ENCODE results near the gene CYB5R3.
A peak's percentile ranks its signal among the peaks of the same experiment; 100 is the strongest.
"Not testable (repeated sequence)": the region's sequence is repeated elsewhere in the genome, so short reads cannot be mapped to it uniquely, and the experiment has no call there.

CYB5R3 gene

DNA sequence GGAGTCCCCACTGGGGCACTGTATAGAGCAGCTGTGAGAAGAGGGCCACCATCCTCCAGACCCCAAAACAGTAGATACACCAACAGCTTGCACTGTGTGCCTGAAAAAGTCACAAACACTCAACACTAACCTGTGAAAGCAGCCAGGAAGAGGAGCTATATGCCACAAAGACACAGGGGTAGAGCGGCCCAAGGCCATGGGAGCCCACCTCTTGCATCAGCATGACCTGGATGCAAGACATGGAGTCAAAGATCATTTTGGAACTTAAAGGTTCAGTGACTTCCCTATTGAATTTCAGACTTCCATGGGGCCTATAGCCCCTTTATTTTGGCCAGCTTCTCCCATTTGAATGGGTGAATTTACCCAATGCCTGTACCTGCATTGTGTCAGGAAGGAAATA is 29.7 kb upstream of the CYB5R3 start:
- DNase-seq (ENCODE audit: low spot score), result no peak

DNA sequence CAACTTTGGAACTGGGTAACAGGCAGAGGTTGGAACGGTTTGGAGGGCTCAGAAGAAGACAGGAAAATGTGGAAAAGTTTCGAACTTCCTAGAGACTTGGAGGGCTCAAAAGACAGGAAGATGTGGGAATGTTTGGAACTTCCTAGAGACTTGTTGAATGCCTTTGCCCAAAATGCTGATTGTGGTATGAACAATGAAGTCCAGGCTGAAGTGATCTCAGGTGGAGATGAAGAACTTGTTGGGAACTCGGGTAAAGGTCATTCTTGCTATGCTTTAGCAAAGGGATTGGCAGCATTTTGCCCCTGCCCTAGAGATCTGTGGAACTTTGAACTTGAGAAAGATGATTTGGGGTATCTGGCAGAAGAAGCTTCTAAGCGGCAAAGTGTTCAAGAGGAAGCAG is 28.7 kb upstream of the CYB5R3 start:
- DNase-seq (ENCODE audit: low spot score), result not testable (repeated sequence)

DNA sequence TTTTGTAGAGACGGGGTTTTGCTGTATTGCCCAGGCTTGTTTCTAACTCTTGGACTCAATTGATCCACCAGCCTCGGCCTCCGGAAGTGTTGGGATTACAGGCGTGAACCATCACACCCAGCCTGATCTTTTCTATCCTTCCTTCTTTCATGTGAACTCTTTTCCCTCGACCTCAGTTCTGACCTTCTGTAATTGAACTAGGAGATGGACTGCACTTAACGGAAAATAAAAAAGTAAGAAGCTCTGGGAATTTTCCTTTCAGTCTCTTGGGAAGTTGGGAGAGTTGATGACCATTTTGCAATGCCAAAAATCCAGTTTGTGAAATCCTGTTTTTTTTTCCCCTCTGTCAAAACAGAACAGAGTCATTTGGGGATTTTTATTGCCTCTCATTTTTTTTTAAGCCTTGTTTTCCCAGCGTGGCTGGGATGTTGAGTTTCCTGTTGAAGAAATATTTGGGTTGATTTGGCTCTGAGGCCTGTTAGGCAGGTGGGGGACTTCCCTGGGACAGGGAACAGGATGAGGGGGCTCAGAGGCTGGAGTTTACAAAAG is 26.9 kb upstream of the CYB5R3 start:
- DNase-seq (ENCODE audit: low spot score), result no peak

DNA sequence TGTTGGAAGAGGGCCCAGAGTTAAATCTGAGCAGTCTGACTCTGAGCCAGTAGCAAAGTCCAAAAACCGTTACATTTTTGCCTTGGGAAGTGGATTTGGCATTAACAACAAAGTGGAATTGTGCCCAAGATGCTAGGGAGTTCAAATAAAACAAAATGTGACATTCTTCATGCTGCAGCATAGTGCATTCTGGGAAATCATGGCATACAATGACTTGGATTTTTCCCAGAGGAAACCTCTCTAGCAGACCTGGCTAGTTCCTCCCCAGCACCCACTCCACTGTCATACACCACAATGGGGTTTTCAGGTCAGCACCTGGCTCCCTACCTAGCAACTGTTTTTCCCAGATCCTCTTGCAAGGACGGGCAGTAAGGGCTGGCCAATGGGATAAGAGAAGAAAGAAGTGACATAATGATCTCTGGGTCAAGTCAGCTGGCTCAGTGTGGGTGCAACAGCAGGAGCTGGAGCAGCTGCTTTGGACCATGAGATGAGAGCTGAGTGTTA is 24.8 kb upstream of the CYB5R3 start:
- no peak for DNase-seq (ENCODE audit: low spot score)

DNA sequence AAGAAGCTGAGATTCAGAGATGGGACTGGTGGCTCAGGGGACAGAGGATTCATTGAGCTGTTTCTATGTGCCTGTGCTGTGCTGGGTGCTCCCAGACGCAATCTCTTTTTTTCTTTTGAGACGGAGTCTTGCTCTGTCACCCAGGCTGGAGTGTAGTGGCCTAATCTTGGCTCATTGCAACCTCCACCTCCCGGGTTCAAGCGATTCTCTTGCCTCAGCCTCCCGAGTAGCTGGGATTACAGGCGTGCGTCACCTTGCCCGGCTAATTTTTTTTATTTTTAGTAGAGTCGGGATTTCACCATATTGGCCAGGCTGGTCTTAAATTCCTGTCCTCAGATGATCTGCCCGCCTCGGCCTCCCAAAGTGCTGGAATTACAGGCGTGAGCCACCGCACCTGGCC is 23.9 kb upstream of the CYB5R3 start:
- DNase-seq (ENCODE audit: low spot score), result not testable (repeated sequence)

DNA sequence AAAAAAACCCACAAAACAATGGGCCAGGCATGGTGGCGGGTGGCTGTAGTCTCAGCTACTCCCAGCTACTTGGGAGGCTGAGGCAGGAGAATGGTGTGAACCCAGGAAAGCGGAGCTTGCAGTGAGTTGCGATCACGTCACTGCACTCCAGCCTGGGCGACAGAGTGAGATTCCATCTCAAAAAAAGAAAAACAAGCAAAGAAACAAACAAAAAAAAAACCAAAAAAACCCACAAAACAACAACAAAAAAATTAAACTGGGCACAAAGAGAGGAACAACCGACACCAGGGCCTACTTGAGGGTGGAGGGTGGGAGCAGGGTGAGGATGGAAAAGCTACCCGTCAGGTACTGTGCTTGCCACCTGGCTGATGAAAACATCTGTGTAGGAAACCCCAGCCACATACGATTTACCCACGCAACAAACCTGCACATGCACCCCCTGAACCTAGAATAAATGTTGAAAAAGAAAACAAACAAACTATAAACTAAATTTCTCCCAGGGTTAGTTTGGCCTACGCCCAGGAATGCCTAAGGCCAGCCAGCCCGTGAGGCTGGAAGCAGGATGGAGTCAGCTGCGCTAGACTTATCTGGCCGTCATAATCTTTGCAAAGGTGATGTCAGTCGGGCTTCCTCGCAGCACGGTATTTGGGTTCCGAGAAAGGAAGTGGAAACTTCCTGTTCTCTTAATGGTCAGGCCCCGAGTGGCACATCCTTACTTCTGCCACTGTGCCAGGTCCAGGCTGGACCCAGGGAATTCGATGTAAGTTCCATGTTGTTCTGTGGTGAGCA is 21.9 kb upstream of the CYB5R3 start:
- no peak for DNase-seq (ENCODE audit: low spot score)

DNA sequence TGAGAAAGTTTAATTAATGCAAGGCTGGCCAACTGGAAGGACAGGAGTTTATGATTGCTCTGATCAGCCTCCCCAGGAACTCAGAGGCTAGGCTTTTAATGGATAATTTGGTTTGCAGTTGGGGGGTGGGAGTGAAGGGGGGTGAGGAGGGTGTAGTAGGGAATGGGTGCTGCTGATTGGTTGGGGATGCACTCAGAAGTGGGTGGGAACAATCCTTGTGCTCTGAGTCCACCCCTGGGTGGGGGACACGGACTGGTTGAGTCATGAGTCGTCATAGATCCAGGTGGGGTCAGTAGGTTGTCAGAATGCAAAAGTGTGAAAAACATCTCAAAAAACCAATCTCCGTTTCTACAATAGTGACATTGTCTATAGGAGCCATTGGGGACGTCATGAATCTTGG is 20.9 kb upstream of the CYB5R3 start:
- no peak for DNase-seq (ENCODE audit: low spot score)

DNA sequence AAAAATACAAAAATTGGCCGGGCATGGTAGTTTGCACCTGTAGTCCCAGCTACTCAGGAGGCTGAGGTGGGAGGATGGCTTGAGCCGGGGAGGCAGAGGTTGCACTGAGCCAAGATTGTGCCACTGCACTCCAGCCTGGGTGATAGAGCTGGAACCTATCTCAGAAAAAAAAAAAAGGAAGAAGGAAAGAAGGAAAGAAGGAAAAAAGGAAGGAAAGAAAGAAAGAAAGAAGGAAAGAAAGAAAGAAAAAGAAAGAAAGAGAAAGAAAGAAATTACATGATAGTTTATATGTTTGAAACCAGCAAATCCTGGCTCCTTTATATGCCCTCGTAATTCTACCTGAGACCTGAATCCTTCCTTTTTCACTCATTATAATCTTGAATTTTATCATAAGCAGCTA is 17.2 kb upstream of the CYB5R3 start:
- DNase-seq (ENCODE audit: low spot score), result not testable (repeated sequence)

DNA sequence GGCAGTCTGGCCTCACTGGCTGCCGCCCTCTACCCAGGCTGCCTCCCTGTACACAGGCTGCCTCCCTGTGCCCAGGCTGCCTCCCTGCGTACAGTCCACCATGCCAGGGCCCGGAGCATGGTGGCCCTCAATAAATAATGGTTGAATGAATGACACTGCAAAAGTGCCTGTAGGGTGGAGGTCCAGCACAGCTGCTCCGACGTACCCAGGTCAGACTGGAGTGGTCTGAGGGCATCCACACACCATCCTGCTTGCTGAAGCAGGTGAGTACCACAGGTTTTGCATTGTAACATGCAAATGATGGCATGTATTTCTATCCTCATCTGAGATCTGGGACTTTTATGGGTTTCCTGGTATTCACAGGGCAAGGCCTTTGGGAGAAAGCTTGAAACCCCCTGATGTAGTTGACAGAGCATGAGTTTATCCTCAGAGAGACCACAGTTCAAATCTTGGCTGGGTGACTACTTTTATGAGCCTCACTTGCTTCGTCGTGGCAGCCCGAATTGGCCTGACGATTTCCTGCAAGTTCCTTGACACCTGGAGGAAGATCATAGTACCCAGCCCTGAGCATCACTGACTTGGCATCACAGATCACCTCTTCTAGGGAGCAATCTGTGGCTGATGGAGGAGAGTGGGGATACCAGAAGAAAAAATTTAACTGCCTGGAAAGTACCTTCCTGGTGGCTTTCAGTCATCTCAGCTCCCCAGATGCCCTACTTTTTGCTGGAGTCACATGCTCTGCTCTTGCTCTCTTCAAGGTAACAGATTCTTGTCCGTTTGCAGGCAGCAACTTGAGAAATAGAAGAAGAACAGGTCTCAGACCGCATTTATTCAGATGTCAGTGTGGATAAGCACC is 16.0 kb upstream of the CYB5R3 start:
- no peak for DNase-seq (ENCODE audit: low spot score)

DNA sequence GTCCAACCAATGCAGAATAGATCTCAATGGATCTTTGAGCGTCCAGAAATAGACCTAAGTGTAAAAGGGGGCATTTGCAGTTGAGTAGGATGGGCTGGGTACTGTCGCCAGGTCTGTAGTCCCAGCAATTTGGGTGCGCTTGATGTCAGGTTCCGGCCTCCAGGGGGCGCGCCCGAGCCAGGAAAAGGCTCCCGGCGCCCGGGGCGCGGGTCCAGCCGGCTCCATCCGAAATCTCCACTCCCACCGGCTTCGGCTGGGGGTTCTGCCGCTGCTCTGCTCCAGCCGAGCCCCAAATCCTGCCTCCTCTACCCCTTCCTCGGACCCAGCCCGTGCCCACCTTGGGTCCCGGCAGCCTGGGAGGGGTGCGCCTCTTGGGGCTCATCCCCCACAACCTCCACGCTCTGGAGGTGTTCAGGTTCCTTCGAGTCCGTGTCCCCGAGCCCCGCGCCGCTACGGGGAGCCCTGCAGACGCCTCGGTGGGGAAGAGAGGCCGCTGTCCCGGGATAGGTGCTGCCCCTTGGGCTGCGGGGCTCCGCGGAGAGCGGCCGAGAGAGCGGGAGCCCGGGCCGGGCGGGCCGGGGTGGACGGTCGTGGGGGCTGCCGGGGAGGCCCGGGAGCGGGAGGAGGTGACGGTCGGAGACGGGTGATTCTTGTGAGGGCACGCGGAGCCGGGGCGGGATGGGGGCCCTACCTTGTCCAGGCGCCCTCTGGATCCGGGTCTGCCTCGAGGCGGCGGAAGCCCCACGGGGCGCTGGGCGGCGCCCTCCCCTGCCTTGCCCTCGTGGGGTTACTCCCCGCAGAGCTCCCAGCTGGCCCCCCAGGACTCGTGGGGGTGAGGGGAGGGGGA is 13.0 kb upstream of the CYB5R3 start:
- DNase-seq (ENCODE audit: low spot score), result peak; percentile 92

DNA sequence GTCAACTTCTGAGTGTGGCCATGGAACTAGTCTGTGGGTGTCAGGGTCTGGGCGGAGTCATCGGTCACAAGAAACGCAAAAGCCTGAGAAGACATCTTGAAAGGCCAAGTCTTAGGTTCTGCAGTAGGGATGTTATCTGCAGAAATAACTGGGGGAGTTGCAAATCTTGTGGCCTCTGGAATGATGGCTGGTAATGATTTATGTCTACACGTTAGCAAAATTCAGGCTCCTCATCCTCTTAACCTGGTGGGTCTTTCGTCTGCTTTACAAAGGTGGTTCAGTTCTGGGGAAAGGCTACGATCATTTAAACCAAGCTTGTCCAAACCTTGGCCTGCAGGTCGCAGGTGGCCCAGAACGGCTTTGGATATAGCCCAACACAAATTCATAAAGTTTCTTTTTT is 7.4 kb upstream of the CYB5R3 start:
- DNase-seq (ENCODE audit: low spot score), result no peak

DNA sequence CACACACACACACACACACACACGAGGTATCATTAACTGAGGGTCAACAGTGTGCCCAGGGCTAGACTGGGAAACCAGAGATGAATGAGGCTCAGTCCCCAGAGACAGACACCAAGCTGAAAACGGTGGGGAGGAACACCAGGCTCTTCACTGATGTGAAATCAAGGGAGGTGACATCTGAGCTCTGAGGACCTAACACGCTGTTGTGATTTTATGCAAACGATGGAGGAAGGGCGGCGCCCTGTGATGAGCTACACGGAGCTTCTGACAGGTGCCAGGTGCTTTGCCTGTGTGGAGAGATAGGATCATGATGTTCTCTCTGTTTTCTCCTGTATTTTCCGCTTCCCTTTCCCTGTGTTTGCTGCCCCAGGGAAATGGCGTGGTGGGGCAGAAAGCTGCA is 6.5 kb upstream of the CYB5R3 start:
- no peak for DNase-seq (ENCODE audit: low spot score)

DNA sequence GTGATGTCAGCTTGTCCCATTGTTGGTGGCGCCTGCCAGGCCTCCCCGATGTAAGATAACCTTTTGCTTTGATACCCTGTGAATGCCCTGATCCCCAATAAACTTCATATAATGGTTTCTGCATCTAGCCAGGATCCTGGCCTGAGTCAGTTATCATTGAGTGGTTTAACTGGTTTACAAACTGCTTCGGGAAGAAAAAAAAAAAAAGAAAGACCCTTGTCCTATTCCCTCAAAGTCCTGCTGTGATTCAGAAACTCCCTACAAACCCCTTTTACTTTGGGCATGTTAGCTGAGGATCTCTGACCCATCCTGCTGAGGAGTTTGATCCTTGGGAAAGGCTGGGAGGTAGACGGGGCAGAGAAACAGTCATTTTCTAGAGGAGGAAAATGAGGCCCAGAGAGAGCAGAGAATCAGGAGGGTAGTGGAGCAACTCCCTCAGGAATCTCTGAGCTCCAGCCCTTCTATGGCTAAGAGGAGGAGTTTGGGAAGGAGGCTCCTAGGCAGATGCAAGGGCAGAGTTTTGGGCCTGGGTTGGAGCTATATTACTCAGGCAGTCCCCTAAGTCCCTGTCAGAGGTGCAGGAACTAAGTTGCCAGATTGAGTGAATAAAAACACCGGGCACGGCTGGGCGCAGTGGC is 5.4 kb upstream of the CYB5R3 start:
- no peak for DNase-seq (ENCODE audit: low spot score)

DNA sequence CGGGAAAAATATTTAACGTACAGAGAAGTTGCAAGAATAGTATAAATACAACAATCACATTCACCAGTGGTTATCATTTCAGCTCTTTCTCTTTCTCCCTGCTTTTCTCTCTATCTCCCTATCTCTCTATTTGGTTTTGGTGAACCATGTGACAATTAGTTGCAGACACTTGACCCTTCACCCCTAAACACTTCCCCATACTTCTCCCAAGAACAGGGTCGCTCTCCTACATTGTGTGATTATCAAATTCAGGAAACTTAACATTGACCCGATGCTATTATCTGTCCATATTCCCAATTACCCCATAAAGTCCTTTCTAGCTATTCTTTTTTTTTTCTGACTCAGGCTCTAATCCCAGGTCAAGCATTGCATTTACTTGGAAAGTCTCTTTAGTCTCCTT is 4.8 kb upstream of the CYB5R3 start:
- DNase-seq (ENCODE audit: low spot score), result no peak

DNA sequence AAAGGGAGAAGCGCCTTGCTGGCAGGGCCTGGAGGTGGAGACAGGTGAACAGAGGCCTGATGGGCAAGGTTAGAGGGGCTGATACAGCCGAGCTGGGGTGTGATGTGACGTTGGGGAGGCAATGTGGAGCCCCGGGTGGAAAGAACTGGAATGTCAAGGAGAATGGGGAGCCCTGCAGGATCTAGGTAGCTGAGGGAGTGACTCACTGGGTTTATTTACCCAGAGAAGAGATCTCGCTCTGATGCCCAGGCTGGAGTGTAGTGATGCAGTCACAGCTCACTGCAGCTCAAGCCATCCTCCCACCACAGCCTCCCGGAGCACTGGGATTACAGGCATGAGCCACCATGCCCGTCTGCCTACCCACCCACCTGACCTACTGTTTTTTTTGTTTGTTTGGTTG is 1.9 kb upstream of the CYB5R3 start:
- no peak for DNase-seq (ENCODE audit: low spot score)

DNA sequence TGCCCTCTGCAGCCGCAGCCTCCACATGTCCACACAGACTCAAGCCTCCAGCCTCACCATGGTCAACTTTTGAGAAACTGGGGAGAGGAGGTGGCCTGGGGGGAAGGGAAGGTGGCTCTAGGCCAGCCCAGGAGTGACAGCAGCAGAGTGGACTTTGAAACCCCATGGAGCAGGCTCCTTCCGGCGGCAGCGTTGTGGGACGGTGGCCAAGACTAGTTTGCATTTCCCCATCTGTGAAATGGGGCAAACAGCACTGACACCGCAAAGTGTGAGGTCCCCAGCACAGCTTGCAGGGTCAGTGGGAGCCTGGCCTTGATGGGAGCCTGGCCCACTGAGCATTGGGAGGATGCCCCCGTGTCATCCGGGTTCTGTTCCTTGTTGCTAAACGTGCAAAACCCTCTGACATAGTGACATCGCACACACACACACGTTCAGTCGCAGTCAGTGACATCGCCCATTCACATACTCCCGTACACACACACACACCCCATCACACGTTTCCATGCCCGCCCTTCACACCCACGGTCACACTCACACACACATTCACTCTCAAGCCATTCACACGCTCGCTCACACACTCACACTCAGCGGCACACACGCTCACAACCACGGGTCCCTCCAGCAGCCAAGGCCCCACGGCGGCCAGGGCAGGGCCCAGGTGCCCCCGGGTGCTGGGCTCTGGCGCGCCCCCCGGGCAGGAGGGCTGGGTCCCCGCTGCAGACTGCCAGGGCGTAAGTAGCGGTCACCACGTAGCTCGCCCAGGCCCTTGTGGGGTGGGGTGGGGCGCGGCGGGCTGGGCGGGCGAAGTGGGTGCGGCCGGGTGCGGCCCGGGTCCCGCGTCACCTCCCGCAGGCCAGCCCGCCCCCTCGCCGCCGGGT is 585 bp downstream of the CYB5R3 start:
- no peak for DNase-seq (ENCODE audit: low spot score)

DNA sequence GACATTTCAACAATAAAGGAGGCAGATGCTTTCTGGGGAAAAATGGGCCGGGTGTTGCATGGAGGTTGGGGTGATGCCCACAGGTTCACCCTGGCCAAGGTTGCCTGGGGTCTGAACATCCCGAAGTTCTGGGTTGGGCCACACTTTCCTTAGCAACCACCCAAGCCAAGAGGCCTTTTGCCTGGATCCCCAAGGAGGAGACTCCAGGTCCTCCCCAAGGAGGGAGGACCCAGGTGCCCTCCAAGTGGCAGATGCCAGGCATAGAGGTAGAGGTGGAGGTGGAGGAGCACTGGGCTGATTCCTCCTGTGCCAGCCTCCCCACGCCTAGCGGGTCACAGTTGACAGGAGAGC is 1.2 kb downstream of the CYB5R3 start:
- DNase-seq (ENCODE audit: low spot score), result no peak

DNA sequence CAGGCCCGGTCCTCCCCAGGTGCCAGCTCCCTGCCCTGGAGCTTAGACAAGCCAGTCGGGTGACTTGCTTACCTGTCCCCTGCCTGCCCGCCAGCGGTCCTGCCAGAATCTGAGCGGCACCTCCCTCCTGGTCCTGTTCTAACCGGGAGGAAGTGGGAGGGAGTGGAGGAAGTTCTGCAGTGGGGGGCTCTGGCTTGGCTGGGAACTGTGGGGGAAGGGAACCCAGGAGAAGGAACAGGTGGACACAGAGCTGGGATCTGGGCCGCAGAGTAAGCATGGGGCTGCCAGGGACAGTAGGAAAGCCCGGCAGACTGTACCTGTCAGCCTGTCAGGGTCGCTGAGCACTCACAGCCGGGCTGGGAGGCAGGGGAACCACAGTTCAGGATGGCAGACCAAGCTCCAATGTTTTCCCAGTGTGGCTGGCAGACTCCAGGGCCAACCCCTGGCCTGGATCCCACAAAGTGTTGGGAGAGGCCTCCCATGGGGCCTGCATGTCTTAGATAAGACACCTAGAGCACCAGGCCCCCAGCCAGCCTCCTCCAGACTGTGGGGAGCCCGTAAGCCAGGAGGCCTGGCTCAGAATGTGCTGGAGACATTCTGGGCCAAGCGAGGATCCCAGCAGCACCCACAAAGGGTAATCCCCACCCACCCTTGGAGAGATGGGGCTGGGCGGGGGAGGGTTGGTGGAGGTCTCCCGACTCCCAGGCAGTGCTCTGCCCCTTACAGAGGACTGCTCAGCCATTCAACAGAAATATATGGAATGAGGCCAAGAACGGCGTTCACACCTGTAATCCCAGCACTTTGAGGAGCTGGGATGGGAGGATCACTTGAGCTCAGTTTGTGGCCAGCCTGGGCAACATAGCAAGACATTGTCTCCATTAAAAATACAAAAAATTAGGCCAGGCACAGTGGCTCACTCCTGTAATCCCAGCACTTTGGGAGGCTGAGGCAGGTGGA is 2.3 kb downstream of the CYB5R3 start:
- DNase-seq (ENCODE audit: low spot score), result peak; percentile 41

DNA sequence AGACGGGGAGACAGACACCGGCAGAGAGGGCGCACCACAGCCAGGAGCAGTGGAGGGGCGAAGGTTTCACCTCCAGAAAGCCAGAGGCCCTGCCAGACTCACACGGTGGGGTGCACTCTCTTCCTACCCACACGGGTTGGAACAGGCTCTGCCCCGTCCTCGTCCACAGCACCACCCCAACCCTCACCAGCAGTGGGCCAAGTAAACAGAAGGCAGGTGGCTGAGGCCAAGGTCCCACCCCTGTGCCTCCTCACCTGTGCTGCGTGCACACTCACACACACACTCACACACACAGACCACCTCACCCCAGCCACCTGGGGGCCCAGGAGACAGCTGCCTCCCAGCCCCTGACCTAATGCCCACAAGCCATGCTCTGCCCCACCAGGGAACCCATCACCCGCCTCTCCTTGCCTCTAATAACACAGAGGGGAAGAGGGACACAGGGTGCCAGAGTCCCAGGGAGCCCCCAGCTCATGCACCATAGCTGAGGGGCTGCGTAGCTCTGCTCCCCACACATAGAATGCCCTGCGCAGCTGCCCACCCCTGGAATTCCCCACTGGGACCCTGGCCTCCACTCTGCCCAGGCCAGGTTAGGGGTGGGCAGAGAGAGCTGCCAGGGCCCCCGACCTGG is 3.1 kb downstream of the CYB5R3 start:
- peak; percentile 21 for DNase-seq (ENCODE audit: low spot score)
